Testis (tissue), 3 donors: ENCODE data around the gene YIPF3. TPM values are rescaled to one million over a fixed set of nuclear protein-coding genes. Genes with fewer than 3 reads are reported as not detected.

Experiments
- DNase-seq: peaks from one replicate; pipeline ENCODE4 v3.0.0-alpha.2; 2019
- H3K27ac ChIP-seq, 2 donors: fragments of 200-600 bp; sonication (generic); one replicate each; pipeline ENCODE4 v1.5.1; 2019
- H3K27me3 ChIP-seq: fragments of 200-600 bp; sonication (generic); one replicate; pipeline ENCODE4 v1.5.1; 2019
- H3K36me3 ChIP-seq: fragments of 200-600 bp; sonication (generic); one replicate; pipeline ENCODE4 v1.5.1; 2017; ENCODE audit warnings: low read depth; ENCODE audit errors: missing control alignments
- H3K4me1 ChIP-seq: fragments of 200-600 bp; sonication (generic); one replicate; pipeline ENCODE4 v1.5.1; 2019
- H3K4me3 ChIP-seq, 2 donors: fragments of 200-600 bp; sonication (generic); one replicate each; pipeline ENCODE4 v1.5.1; 2017 to 2019
- H3K9me3 ChIP-seq: fragments of 200-600 bp; sonication (generic); one replicate; pipeline ENCODE4 v1.5.1; 2017
- CTCF ChIP-seq, 3 experiments: fragments of 450-650 bp in 2 of 3; fragments of 200-600 bp in 1 of 3; sonication (generic) in 1 of 3; IDR thresholded peaks; one replicate each; pipeline ENCODE4 v1.5.1; 2016 to 2019; ENCODE audit warnings: antibody characterized with exemption in 3 of 3, mild to moderate bottlenecking in 2 of 3, moderate library complexity in 1 of 3
- POLR2A ChIP-seq: fragments of 450-650 bp; IDR thresholded peaks from one replicate; pipeline ENCODE4 v1.6.1; 2017; ENCODE audit warnings: antibody characterized with exemption, mild to moderate bottlenecking, moderate library complexity
- WGBS, 2 donors: methylation state at CpG; one replicate each; pipeline ENCODE4 v1.1.5; 2018; 5-methylcytosine and 5-hydroxymethylcytosine counted together
- intact Hi-C: fragments of 100-400 bp; cut with DNase I; formaldehyde crosslinking; loops from one replicate; pipeline ENCODE4 v1.15.1; 2023; ENCODE audit warnings: low total_unique reads
- polyA plus RNA-seq: library from polyadenylated mRNA; stranded (reverse); fragments of 350-450 nt; fragmentation: Illumina TruSeq; extraction: RNeasy Lipid Tissue Mini Kit (QIAGEN cat#74804); gene quantifications from one replicate; pipeline ENCODE4 v1.2.3, GENCODE V29; 2014; ENCODE audit warnings: low read depth, low replicate concordance; ENCODE audit not compliant: insufficient read depth
- total RNA-seq, 2 donors: library from RNA; depleted of rRNA; stranded (reverse); fragments of >200 nt; gene quantifications; one replicate each; pipeline ENCODE4 v1.2.3, GENCODE V29; 2016

YIPF3 gene
- total and polyA plus RNA-seq, 3 donors from 2014 or later, result 130 to 138 (median 131) TPM

GRCh38 chr6:43494766-43495165 lies 22.0 kb downstream of the YIPF3 start:
- no peak overlapping the region for H3K27ac ChIP-seq
- peaks cover 50% of the 10 kb centered on the region for H3K4me1 ChIP-seq

GRCh38 chr6:43494321-43494720 lies 22.4 kb downstream of the YIPF3 start:
- H3K4me1 ChIP-seq, result peaks cover 46% of the 10 kb centered on the region
- no peak for DNase-seq
- H3K9me3 ChIP-seq, result no peaks in the 10 kb centered on the region
- no peak overlapping the region for H3K27ac ChIP-seq
- no peak overlapping the region for H3K4me3 ChIP-seq
- no peaks in the 10 kb centered on the region for H3K36me3 ChIP-seq
- no peak for TF ChIP-seq POLR2A
- TF ChIP-seq CTCF (IDR thresholded peaks at IDR 0.05), result no peak
- intact Hi-C loops, result no loop called here
- no peaks in the 10 kb centered on the region for H3K27me3 ChIP-seq
- 88 to 95% methylated on average over 6 of the region's 6 CpGs for WGBS, 2 donors

More at GRCh38 chr6:43494766-43495165, 22.0 kb downstream of the YIPF3 start:
- intact Hi-C loops, result no loop called here
- no peak for DNase-seq
- H3K4me3 ChIP-seq, result no peak overlapping the region
- no peaks in the 10 kb centered on the region for H3K36me3 ChIP-seq
- no peaks in the 10 kb centered on the region for H3K9me3 ChIP-seq
- TF ChIP-seq POLR2A (no peak), CTCF (IDR thresholded peaks at IDR 0.05) (no peak)
- WGBS, 2 donors, result 85 to 91% methylated on average over 4 of the region's 4 CpGs
- H3K27me3 ChIP-seq, result no peaks in the 10 kb centered on the region

GRCh38 chr6:43493833-43494232 lies 22.9 kb downstream of the YIPF3 start:
- no peaks in the 10 kb centered on the region for H3K36me3 ChIP-seq
- intact Hi-C loops, result no loop called here
- no peak overlapping the region for H3K4me3 ChIP-seq
- H3K27me3 ChIP-seq, result no peaks in the 10 kb centered on the region
- no peaks in the 10 kb centered on the region for H3K9me3 ChIP-seq
- DNase-seq, result no peak
- WGBS, 2 donors, result 77 to 81% methylated on average over 7 of the region's 7 CpGs
- TF ChIP-seq CTCF (IDR thresholded peaks at IDR 0.05) (no peak), POLR2A (no peak)
- no peak overlapping the region for H3K27ac ChIP-seq
- peaks cover 41% of the 10 kb centered on the region for H3K4me1 ChIP-seq

GRCh38 chr6:43493230-43493629 lies 23.5 kb downstream of the YIPF3 start:
- Histone ChIP-seq H3K4me1 (peaks cover 41% of the 10 kb centered on the region), H3K27me3 (no peaks in the 10 kb centered on the region), H3K36me3 (no peaks in the 10 kb centered on the region), H3K27ac (no peak overlapping the region), H3K4me3 (no peak overlapping the region), H3K9me3 (no peaks in the 10 kb centered on the region)
- intact Hi-C loops, result no loop called here
- WGBS, 2 donors, result 58 to 78% methylated on average over 2 of the region's 2 CpGs
- DNase-seq, result no peak
- TF ChIP-seq CTCF (IDR thresholded peaks at IDR 0.05) (no peak), POLR2A (no peak)

GRCh38 chr6:43492673-43493072 lies 24.1 kb downstream of the YIPF3 start:
- 44 to 53% methylated on average over 3 of the region's 3 CpGs for WGBS, 2 donors
- Histone ChIP-seq H3K4me1 (peaks cover 41% of the 10 kb centered on the region), H3K36me3 (no peaks in the 10 kb centered on the region), H3K27me3 (no peaks in the 10 kb centered on the region), H3K9me3 (no peaks in the 10 kb centered on the region), H3K4me3 (no peak overlapping the region), H3K27ac (no peak overlapping the region)
- DNase-seq, result no peak
- TF ChIP-seq CTCF (IDR thresholded peaks at IDR 0.05), result no peak
- TF ChIP-seq POLR2A, result no peak
- intact Hi-C loops, result no loop called here
